ENCODE results near the gene ITGB1BP2.

- no peak for TF ChIP-seq FOXM1 (IDR thresholded peaks at IDR 0.05; ENCODE audit: borderline replicate concordance)
- TF ChIP-seq FOXK2 (IDR thresholded peaks at IDR 0.05) = no peak
- TF ChIP-seq SP1 (IDR thresholded peaks at IDR 0.05) = no peak
- no peak for TF ChIP-seq NFRKB (IDR thresholded peaks at IDR 0.05)
- TF ChIP-seq ELF4 (IDR thresholded peaks at IDR 0.05) = no peak
- TF ChIP-seq SUZ12 (IDR thresholded peaks at IDR 0.05) = no peak
- no peak for TF ChIP-seq HDGF (IDR thresholded peaks at IDR 0.05; ENCODE audit: borderline replicate concordance)
- TF ChIP-seq CTBP1 (IDR thresholded peaks at IDR 0.05; ENCODE audit: borderline replicate concordance) = no peak
- TF ChIP-seq LEF1 (IDR thresholded peaks at IDR 0.05; ENCODE audit: borderline replicate concordance) = no peak
These were observed 15.6 kb upstream of the ITGB1BP2 start for GRCh38 chrX:71285929-71286328.
